Nephron (organoid): ENCODE data around the gene CLUH.

Experiments
- H3K27ac Mint-ChIP-seq, 3 experiments: 2 replicates each; pipeline ENCODE4 v1.8.0; 2020; ENCODE audit warnings: mixed read lengths in 3 of 3, mild to moderate bottlenecking in 2 of 3, moderate library complexity in 1 of 3
- H3K27me3 Mint-ChIP-seq: 2 replicates; pipeline ENCODE4 v1.8.0; 2021; ENCODE audit warnings: low read depth, mild to moderate bottlenecking, moderate library complexity, mixed read lengths
- H3K36me3 Mint-ChIP-seq: 2 replicates; pipeline ENCODE4 v1.8.0; 2020; ENCODE audit warnings: low read depth, mixed read lengths
- H3K4me1 Mint-ChIP-seq: 2 replicates; pipeline ENCODE4 v1.8.0; 2020; ENCODE audit warnings: mixed read lengths
- H3K4me3 Mint-ChIP-seq, 3 experiments: 2 replicates each; pipeline ENCODE4 v1.8.0; 2020; ENCODE audit warnings: mild to moderate bottlenecking in 3 of 3, mixed read lengths in 3 of 3, moderate library complexity in 2 of 3
- H3K9me3 Mint-ChIP-seq: 2 replicates; pipeline ENCODE4 v1.8.0; 2020; ENCODE audit warnings: mixed read lengths
- TF ChIP-seq, protein P1 (sequence below), 3 experiments: fragments of 200-600 bp; sonication (generic); IDR thresholded peaks; one replicate each; pipeline ENCODE4 v1.5.0; 2021; ENCODE audit warnings: antibody characterized with exemption in 3 of 3; ENCODE audit not compliant: unreplicated experiment in 3 of 3

Gene CLUH

GRCh38 chr17:2697611-2698162 is 13.9 kb downstream of the CLUH start:
- no peaks in the 10 kb centered on the region for H3K27me3 Mint-ChIP-seq
- TF ChIP-seq, protein P1, sequence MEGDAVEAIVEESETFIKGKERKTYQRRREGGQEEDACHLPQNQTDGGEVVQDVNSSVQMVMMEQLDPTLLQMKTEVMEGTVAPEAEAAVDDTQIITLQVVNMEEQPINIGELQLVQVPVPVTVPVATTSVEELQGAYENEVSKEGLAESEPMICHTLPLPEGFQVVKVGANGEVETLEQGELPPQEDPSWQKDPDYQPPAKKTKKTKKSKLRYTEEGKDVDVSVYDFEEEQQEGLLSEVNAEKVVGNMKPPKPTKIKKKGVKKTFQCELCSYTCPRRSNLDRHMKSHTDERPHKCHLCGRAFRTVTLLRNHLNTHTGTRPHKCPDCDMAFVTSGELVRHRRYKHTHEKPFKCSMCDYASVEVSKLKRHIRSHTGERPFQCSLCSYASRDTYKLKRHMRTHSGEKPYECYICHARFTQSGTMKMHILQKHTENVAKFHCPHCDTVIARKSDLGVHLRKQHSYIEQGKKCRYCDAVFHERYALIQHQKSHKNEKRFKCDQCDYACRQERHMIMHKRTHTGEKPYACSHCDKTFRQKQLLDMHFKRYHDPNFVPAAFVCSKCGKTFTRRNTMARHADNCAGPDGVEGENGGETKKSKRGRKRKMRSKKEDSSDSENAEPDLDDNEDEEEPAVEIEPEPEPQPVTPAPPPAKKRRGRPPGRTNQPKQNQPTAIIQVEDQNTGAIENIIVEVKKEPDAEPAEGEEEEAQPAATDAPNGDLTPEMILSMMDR (IDR thresholded peaks at IDR 0.05; ENCODE audit: unreplicated experiment in 3 of 3): no peak

GRCh38 chr17:2695961-2696760 is 15.4 kb downstream of the CLUH start:
- Mint-ChIP-seq H3K27ac (no peak overlapping the region), H3K27me3 (no peaks in the 10 kb centered on the region), H3K4me1 (no peaks in the 10 kb centered on the region), H3K36me3 (no peaks in the 10 kb centered on the region), H3K4me3 (no peak overlapping the region), H3K9me3 (no peaks in the 10 kb centered on the region)
- TF ChIP-seq, protein P1 (IDR thresholded peaks at IDR 0.05; ENCODE audit: unreplicated experiment in 3 of 3): no peak

More at GRCh38 chr17:2697611-2698162, 13.9 kb downstream of the CLUH start:
- Mint-ChIP-seq H3K36me3 (peaks cover 2% of the 10 kb centered on the region), H3K4me1 (no peaks in the 10 kb centered on the region), H3K27ac (no peak overlapping the region), H3K9me3 (no peaks in the 10 kb centered on the region), H3K4me3 (no peak overlapping the region)

DNA sequence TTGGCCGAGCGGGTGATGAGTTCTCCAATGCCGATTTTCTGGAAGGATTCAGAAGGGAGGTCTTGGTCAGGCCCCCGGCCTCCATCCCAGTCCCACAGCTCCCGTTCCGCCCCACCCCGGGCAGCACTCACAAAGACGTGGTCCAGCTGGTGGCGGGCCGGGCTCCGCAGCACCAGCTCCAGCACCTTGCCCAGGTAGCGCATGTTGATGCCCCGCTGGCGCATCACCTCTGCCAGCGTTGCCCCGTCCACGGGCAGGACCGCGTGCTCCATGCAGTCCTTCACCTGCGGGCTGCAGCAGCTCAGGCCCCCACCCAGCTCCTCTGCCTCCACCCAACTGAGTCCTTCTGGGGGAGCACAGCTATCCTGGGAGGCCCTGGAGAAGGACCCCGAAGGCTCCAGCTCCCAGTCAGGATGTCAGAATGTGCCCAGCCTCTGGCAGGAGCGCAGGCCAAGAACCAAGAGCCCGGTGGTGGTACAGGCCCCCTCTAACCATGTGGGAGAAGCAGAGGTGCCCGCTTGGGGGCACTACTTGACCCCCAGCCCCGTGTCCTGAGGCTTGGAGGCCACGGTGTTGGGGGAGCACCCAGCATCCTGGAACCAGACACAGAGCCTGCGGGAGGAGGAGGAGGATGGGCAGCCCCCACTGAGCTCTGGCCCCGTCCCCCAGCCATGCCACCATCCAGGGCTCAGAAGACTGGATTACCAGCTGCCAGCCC is 16.2 kb downstream of the CLUH start:
- H3K27me3 Mint-ChIP-seq: no peaks in the 10 kb centered on the region
- no peak overlapping the region for H3K4me3 Mint-ChIP-seq
- no peaks in the 10 kb centered on the region for H3K4me1 Mint-ChIP-seq
- no peaks in the 10 kb centered on the region for H3K9me3 Mint-ChIP-seq
- TF ChIP-seq, protein P1 (IDR thresholded peaks at IDR 0.05; ENCODE audit: unreplicated experiment in 3 of 3): no peak
- H3K27ac Mint-ChIP-seq: no peak overlapping the region
- no peaks in the 10 kb centered on the region for H3K36me3 Mint-ChIP-seq

- Mint-ChIP-seq H3K27ac (no peak overlapping the region), H3K27me3 (no peaks in the 10 kb centered on the region), H3K4me1 (no peaks in the 10 kb centered on the region), H3K4me3 (no peak overlapping the region), H3K36me3 (no peaks in the 10 kb centered on the region), H3K9me3 (no peaks in the 10 kb centered on the region)
- TF ChIP-seq, protein P1 (IDR thresholded peaks at IDR 0.05; ENCODE audit: unreplicated experiment in 3 of 3): no peak
These were observed 17.0 kb downstream of the CLUH start for GRCh38 chr17:2694381-2695242.

DNA sequence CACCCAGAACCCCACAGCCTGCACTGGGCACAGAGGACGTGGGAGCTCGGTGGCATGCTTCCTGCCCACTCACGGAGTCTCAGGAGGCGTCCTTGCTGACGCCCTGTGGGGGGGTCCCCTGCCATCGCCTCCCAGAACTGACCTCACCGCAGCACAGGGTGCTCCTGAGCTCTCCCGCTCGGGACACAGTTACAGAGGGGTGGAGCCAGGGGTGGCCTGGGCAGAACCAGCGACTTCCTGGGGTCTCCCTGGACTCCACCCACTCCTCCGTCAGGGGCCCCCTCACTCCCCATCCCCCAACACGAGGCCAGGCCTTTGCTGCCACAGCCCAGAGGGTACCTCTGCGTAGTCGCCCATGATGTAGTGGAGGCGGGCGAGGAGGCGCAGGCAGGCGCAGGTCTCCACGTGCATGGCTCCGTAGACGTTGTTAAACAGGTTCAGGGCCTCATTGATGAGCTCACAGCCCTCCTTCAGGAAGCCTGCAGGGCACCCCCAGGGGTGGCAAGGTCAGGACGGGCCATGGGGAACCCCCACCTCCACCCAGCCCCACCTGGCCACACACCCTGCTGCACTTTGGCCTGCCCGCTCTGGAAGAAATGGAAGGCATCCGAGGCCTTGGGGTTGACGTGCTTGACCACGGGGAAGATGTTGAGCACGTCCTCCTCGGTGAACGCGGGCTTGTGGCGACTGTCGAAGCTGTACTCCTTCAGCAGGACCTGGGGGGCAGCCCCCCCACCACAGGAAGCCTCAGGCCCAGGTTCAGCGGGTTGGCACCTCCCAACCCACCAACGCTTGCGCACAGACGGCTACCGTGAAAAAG is 17.8 kb downstream of the CLUH start:
- Mint-ChIP-seq H3K4me3 (no peak overlapping the region), H3K27me3 (no peaks in the 10 kb centered on the region), H3K9me3 (no peaks in the 10 kb centered on the region), H3K36me3 (no peaks in the 10 kb centered on the region), H3K4me1 (no peaks in the 10 kb centered on the region), H3K27ac (no peak overlapping the region)
- TF ChIP-seq, protein P1 (IDR thresholded peaks at IDR 0.05; ENCODE audit: unreplicated experiment in 3 of 3): no peak
